GM10248 (cell line): ENCODE measurements around the gene NELL1.

Source experiments
- CTCF ChIA-PET: fragments of 300-600 bp; sonication (Branson Sonifier 250); formaldehyde crosslinking; extraction: SDS; loops from one replicate; lab custom pipeline; 2021; ENCODE audit warnings: antibody characterized with exemption; lab: Yijun Ruan, JAX
- POLR2A ChIA-PET: fragments of 350-650 bp; sonication (Branson Sonifier 250); formaldehyde crosslinking; extraction: SDS; loops from one replicate; lab custom pipeline; 2020; ENCODE audit warnings: antibody characterized with exemption; lab: Yijun Ruan, JAX
- DNase-seq: peaks from one replicate; pipeline ENCODE4 v3.0.0; 2012; ENCODE audit errors: extremely low spot score
- CTCF ChIP-seq: IDR thresholded peaks from 2 replicates; pipeline ENCODE4 v1.5.1; 2012; ENCODE audit warnings: mild to moderate bottlenecking, low read depth; ENCODE audit errors: extremely low read depth, missing control alignments, control extremely low read depth

NELL1 gene

GRCh38 chr11:21489416-21490115 is 820.2 kb downstream of the NELL1 start:
- no peak for TF ChIP-seq CTCF
- POLR2A ChIA-PET: no interaction called here
- CTCF ChIA-PET: interaction anchor here (1.1 to 1.6 kb wide), 2 partner anchors 11 to 14 kb away, joined by 3 read pairs; no protein-coding TSS in a partner anchor
- no peak for DNase-seq

GRCh38 chr11:21492931-21493330 is 823.5 kb downstream of the NELL1 start:
- CTCF ChIA-PET: interaction anchor here (1.5 kb wide), 1 partner anchor 19 kb away, joined by 3 read pairs; no protein-coding TSS in a partner anchor

GRCh38 chr11:21494946-21495345 is 825.6 kb downstream of the NELL1 start:
- CTCF ChIA-PET: interaction anchor here (1.2 to 1.7 kb wide), 2 partner anchors 15 to 58 kb away, joined by 3 to 5 read pairs; no protein-coding TSS in a partner anchor
- no peak for DNase-seq
- TF ChIP-seq CTCF: no peak

More at GRCh38 chr11:21492931-21493330, 823.5 kb downstream of the NELL1 start:
- TF ChIP-seq CTCF: no peak
- POLR2A ChIA-PET: no interaction called here
- DNase-seq: no peak

GRCh38 chr11:21495879-21496278 is 826.5 kb downstream of the NELL1 start:
- no peak for TF ChIP-seq CTCF
- no peak for DNase-seq
- ChIA-PET CTCF (interaction anchor here (1.4 kb wide), 1 partner anchor 16 kb away, joined by 8 read pairs; no protein-coding TSS in a partner anchor), POLR2A (no interaction called here)

More at GRCh38 chr11:21494946-21495345, 825.6 kb downstream of the NELL1 start:
- POLR2A ChIA-PET: no interaction called here

GRCh38 chr11:21501245-21501644 is 831.9 kb downstream of the NELL1 start:
- no peak for TF ChIP-seq CTCF
- DNase-seq: no peak
- POLR2A ChIA-PET: no interaction called here
- CTCF ChIA-PET: interaction anchor here (1.3 to 6.1 kb wide), 2 partner anchors 11 to 30 kb away, joined by 3 to 41 read pairs; no protein-coding TSS in a partner anchor

GRCh38 chr11:21505070-21505469 is 835.7 kb downstream of the NELL1 start:
- CTCF ChIA-PET: interaction anchor here (1.0 to 6.1 kb wide), 2 partner anchors 7 to 51 kb away, joined by 3 to 41 read pairs; no protein-coding TSS in a partner anchor
- POLR2A ChIA-PET: no interaction called here
- TF ChIP-seq CTCF: no peak
- DNase-seq: no peak
